IMR-90 (cell line): Measurements from ENCODE around the gene LNX1. TPM values are rescaled to one million over a fixed set of nuclear protein-coding genes. Genes with fewer than 3 reads are reported as not detected.
A peak's percentile ranks its signal among the peaks of the same experiment; 100 is the strongest.

ENCODE experiments used
- ATAC-seq: fragments of 200-7000 bp; cut with Tn5 transposase; 2 replicates; pipeline ENCODE4 v1.9.1; 2020; ENCODE audit warnings: low read depth, mild to moderate bottlenecking, moderate library complexity
- BruUV-seq: library from RNA; stranded (reverse); fragments of 400-500 nt; replicated peaks from 2 replicates; lab custom pipeline; 2021; lab: Mats Ljungman, UMichigan
- CTCF ChIA-PET: fragments of 300-600 bp; formaldehyde crosslinking; extraction: SDS; loops from one replicate; lab custom pipeline; 2021; ENCODE audit warnings: antibody characterized with exemption; lab: Yijun Ruan, JAX
- POLR2A ChIA-PET: fragments of 300-600 bp; sonication (Branson Sonifier 250); formaldehyde crosslinking; loops from one replicate; lab custom pipeline; 2022; ENCODE audit warnings: antibody characterized with exemption; ENCODE audit not compliant: unreplicated experiment; lab: Charles Lee
- DNase-seq: peaks from one replicate; pipeline ENCODE4 v3.0.0; 2013
- H2AFZ ChIP-seq: replicated peaks from 2 replicates; pipeline ENCODE3; 2013; ENCODE audit warnings: low read length, mild to moderate bottlenecking; ENCODE audit not compliant: poor library complexity
- H2AK5ac ChIP-seq: 2 replicates; pipeline ENCODE4 v1.6.1; 2013; ENCODE audit warnings: low read depth, low read length, inconsistent platforms
- H2AK9ac ChIP-seq: replicated peaks from 2 replicates; pipeline ENCODE3; 2013; ENCODE audit warnings: mild to moderate bottlenecking, low read depth, low read length, moderate library complexity; ENCODE audit not compliant: poor library complexity
- H2BK120ac ChIP-seq: 2 replicates; pipeline ENCODE4 v1.6.1; 2013; ENCODE audit warnings: low read depth, low read length, inconsistent platforms
- H2BK15ac ChIP-seq: 3 replicates; pipeline ENCODE4 v1.6.1; 2013; ENCODE audit warnings: low read depth, low read length, inconsistent platforms
- H2BK20ac ChIP-seq: 2 replicates; pipeline ENCODE4 v1.6.1; 2013; ENCODE audit warnings: low read depth, mild to moderate bottlenecking, inconsistent platforms, low read length, moderate library complexity
- H2BK5ac ChIP-seq: 2 replicates; pipeline ENCODE4 v1.6.1; 2013; ENCODE audit warnings: mild to moderate bottlenecking, low read depth, low read length, inconsistent platforms; ENCODE audit not compliant: poor library complexity, severe bottlenecking
- H3K14ac ChIP-seq: replicated peaks from 2 replicates; pipeline ENCODE4 v1.6.1; 2013; ENCODE audit warnings: low read depth, low read length, inconsistent platforms
- H3K18ac ChIP-seq: 2 replicates; pipeline ENCODE4 v1.6.1; 2013; ENCODE audit warnings: low read depth, low read length, control low read depth
- H3K23ac ChIP-seq: 2 replicates; pipeline ENCODE4 v1.6.1; 2013; ENCODE audit warnings: low read depth, low read length, inconsistent platforms
- H3K27ac ChIP-seq: 2 replicates; pipeline ENCODE4 v1.5.1; 2013; ENCODE audit warnings: mild to moderate bottlenecking, control low read depth, low read length; ENCODE audit not compliant: insufficient read depth
- H3K27me3 ChIP-seq: 2 replicates; pipeline ENCODE4 v1.6.1; 2013; ENCODE audit warnings: low read length; ENCODE audit not compliant: control insufficient read depth, insufficient read depth
- H3K36me3 ChIP-seq: 2 replicates; pipeline ENCODE4 v1.6.1; 2013; ENCODE audit warnings: low read length, mixed read lengths; ENCODE audit not compliant: control insufficient read depth, insufficient read depth
- H3K4ac ChIP-seq: 2 replicates; pipeline ENCODE4 v1.6.1; 2013; ENCODE audit warnings: low read depth, low read length, inconsistent platforms
- H3K4me1 ChIP-seq: 2 replicates; pipeline ENCODE4 v1.6.1; 2013; ENCODE audit warnings: low read length, mixed read lengths; ENCODE audit not compliant: control insufficient read depth, insufficient read depth
- H3K4me2 ChIP-seq: 2 replicates; pipeline ENCODE4 v1.6.1; 2013; ENCODE audit warnings: low read depth, mild to moderate bottlenecking, control low read depth, low read length, moderate library complexity
- H3K4me3 ChIP-seq: 2 replicates; pipeline ENCODE4 v1.5.1; 2013; ENCODE audit warnings: low read depth, mild to moderate bottlenecking, control low read depth, low read length, moderate library complexity; ENCODE audit not compliant: insufficient read depth
- H3K56ac ChIP-seq: 2 replicates; pipeline ENCODE4 v1.6.1; 2013; ENCODE audit warnings: low read length, inconsistent platforms; ENCODE audit not compliant: insufficient read depth; ENCODE audit errors: extremely low read depth
- H3K79me1 ChIP-seq, 2 experiments: 2 replicates each; pipeline ENCODE4 v1.6.1; 2013; ENCODE audit warnings: low read length in 2 of 2, inconsistent platforms in 1 of 2, low read depth in 1 of 2
- H3K9ac ChIP-seq: 2 replicates; pipeline ENCODE4 v1.6.1; 2013; ENCODE audit warnings: low read depth, low read length, control low read depth
- H3K9me1 ChIP-seq: 2 replicates; pipeline ENCODE4 v1.6.1; 2013; ENCODE audit warnings: low read length, inconsistent platforms; ENCODE audit not compliant: insufficient read depth
- H3K9me3 ChIP-seq: 2 replicates; pipeline ENCODE4 v1.6.1; 2013; ENCODE audit warnings: low read length; ENCODE audit not compliant: control insufficient read depth, insufficient read depth
- H4K20me1 ChIP-seq: 2 replicates; pipeline ENCODE4 v1.6.1; 2013; ENCODE audit warnings: low read length, inconsistent platforms; ENCODE audit not compliant: insufficient read depth
- H4K5ac ChIP-seq: 2 replicates; pipeline ENCODE4 v1.6.1; 2013; ENCODE audit warnings: mild to moderate bottlenecking, low read depth, low read length, control low read depth
- H4K8ac ChIP-seq, 2 experiments: 2 replicates each; pipeline ENCODE4 v1.6.1; 2013; ENCODE audit warnings: low read depth in 2 of 2, low read length in 2 of 2, control low read depth in 1 of 2, inconsistent platforms in 1 of 2
- H4K91ac ChIP-seq: 2 replicates; pipeline ENCODE4 v1.6.1; 2013; ENCODE audit warnings: low read depth, low read length, inconsistent platforms; ENCODE audit not compliant: insufficient read depth
- CEBPB ChIP-seq: IDR thresholded peaks from 2 replicates; pipeline ENCODE4 v1.6.1; 2012; ENCODE audit warnings: low read depth, low read length, improper control_type of control experiment
- CHD1 ChIP-seq: IDR thresholded peaks from 2 replicates; pipeline ENCODE4 v1.6.1; 2012; ENCODE audit warnings: low read depth, low read length, improper control_type of control experiment
- CTCF ChIP-seq: conservative IDR thresholded peaks from 2 replicates; pipeline ENCODE4 v1.5.1; 2012; ENCODE audit warnings: mild to moderate bottlenecking, low read depth, low read length, improper control_type of control experiment
- ELK1 ChIP-seq: fragments of 150-350 bp; IDR thresholded peaks from 2 replicates; pipeline ENCODE4 v1.6.1; 2016; ENCODE audit warnings: low read depth, mild to moderate bottlenecking, low read length, moderate library complexity, borderline replicate concordance
- FOS ChIP-seq: fragments of 150-350 bp; IDR thresholded peaks from 2 replicates; pipeline ENCODE4 v1.6.1; 2016; ENCODE audit warnings: low read depth, low read length
- MAFK ChIP-seq: IDR thresholded peaks from 2 replicates; pipeline ENCODE4 v1.6.1; 2012; ENCODE audit warnings: low read depth, low read length, improper control_type of control experiment
- MAZ ChIP-seq: IDR thresholded peaks from 2 replicates; pipeline ENCODE4 v1.6.1; 2012; ENCODE audit warnings: low read depth, mild to moderate bottlenecking, low read length, improper control_type of control experiment, moderate library complexity, borderline replicate concordance
- NFE2L2 ChIP-seq: fragments of 150-350 bp; IDR thresholded peaks from 2 replicates; pipeline ENCODE4 v1.6.1; 2016; ENCODE audit warnings: low read depth, mild to moderate bottlenecking, low read length
- POLR2A ChIP-seq: IDR thresholded peaks from 2 replicates; pipeline ENCODE4 v1.6.1; 2012; ENCODE audit warnings: mild to moderate bottlenecking, low read depth, low read length
- RFX5 ChIP-seq: IDR thresholded peaks from 2 replicates; pipeline ENCODE4 v1.8.0; 2012; ENCODE audit warnings: low read depth, mild to moderate bottlenecking, low read length, moderate library complexity
- SMC3 ChIP-seq: fragments of 150-350 bp; IDR thresholded peaks from 2 replicates; pipeline ENCODE4 v1.6.1; 2016; ENCODE audit warnings: low read depth, mild to moderate bottlenecking, antibody characterized with exemption, low read length, moderate library complexity
- USF2 ChIP-seq: fragments of 150-350 bp; IDR thresholded peaks from 2 replicates; pipeline ENCODE4 v1.6.1; 2017; ENCODE audit warnings: mild to moderate bottlenecking, antibody characterized with exemption, low read length, low read depth
- WGBS, 2 experiments: methylation state at CpG; one replicate each; pipeline versions ENCODE4 v1.1.5 to v1.1.7; 2013; ENCODE audit warnings: missing lambda C conversion rate in 2 of 2; ENCODE audit not compliant: insufficient read length in 1 of 2; ENCODE audit errors: extremely low coverage in 2 of 2; 5-methylcytosine and 5-hydroxymethylcytosine counted together
- dilution Hi-C: fragments of 300-500 bp; cut with HindIII; formaldehyde crosslinking; loops from one replicate; pipeline ENCODE4 v1.14.3; 2018; ENCODE audit warnings: low sequenced_read_pairs; ENCODE audit not compliant: unreplicated experiment
- in situ Hi-C: fragments of 300-500 bp; cut with MboI; formaldehyde crosslinking; loops from 3 replicates; pipeline ENCODE4 v1.14.3; 2019; ENCODE audit warnings: low sequenced_read_pairs, inconsistent platforms, mixed read lengths
- intact Hi-C: fragments of 100-400 bp; cut with micrococcal nuclease; formaldehyde crosslinking; loops from 2 replicates; pipeline ENCODE4 v1.10.0; 2022
- polyA plus RNA-seq, 3 experiments: library from polyadenylated mRNA; depleted of rRNA; stranded (reverse); fragments of >200 nt; gene quantifications; 2 replicates each; pipeline ENCODE4 v1.2.3, GENCODE V29; 2012; ENCODE audit warnings: low replicate concordance in 1 of 3
- total RNA-seq: library from RNA; depleted of rRNA; stranded (reverse); fragments of >200 nt; gene quantifications from 2 replicates; pipeline ENCODE4 v1.2.3, GENCODE V29; 2012

LNX1 gene
- total and polyA plus RNA-seq, 2 of the 4 experiments (the other 2 are of a cell fraction): 0.15 to 0.36 TPM

- H3K27ac ChIP-seq: no peak overlapping the region
- no peaks in the 10 kb centered on the region for H3K79me1 ChIP-seq
- in situ Hi-C loops: no loop called here
- no peaks in the 10 kb centered on the region for H3K27me3 ChIP-seq
- no peak overlapping the region; the same call in 1 of the 2 replicates for H3K56ac ChIP-seq
- H2AK9ac ChIP-seq: no peak overlapping the region
- intact Hi-C loops: loop anchor here (5.0 kb wide), 5 partner anchors 97 to 747 kb away; partner anchors contain the start of gene PDGFRA
- H3K4me1 ChIP-seq: peaks cover 22% of the 10 kb centered on the region
- H3K9me3 ChIP-seq: no peaks in the 10 kb centered on the region
- peak overlapping the region; percentile 42; the same call in 1 of the 2 replicates for H4K5ac ChIP-seq
- no CpG with 5 or more reads among the region's 5 CpGs for WGBS, 2 experiments
- peak overlapping the region; percentile 97 for H2BK15ac ChIP-seq
- dilution Hi-C loops: no loop called here
- no peaks in the 10 kb centered on the region for H3K36me3 ChIP-seq
- no peak overlapping the region for H2AFZ ChIP-seq
- peak overlapping the region in 1 of 2 experiments; percentile 80; a peak in 3 of 4 replicates for H4K8ac ChIP-seq
- DNase-seq (peak; percentile 73), ATAC-seq (0 out of 2 replicates have a peak, but pooled peaks have one; percentile 25)
- no peaks in the 10 kb centered on the region for H4K20me1 ChIP-seq
- peak overlapping the region; percentile 91 for H3K14ac ChIP-seq
- peak overlapping the region; percentile 96 for H2BK5ac ChIP-seq
- peak overlapping the region; percentile 70; the same call in 1 of the 2 replicates for H3K23ac ChIP-seq
- peaks cover 7% of the 10 kb centered on the region; the same call in 1 of the 2 replicates for H3K9me1 ChIP-seq
- ChIA-PET CTCF (interaction anchor here (1.6 to 1.8 kb wide), 2 partner anchors 10 to 227 kb away, joined by 3 to 9 read pairs; no protein-coding TSS in a partner anchor), POLR2A (no interaction called here)
- peak overlapping the region; percentile 92 for H2BK120ac ChIP-seq
- H4K91ac ChIP-seq: peak overlapping the region; percentile 84
- H2BK20ac ChIP-seq: peak overlapping the region; percentile 95
- H3K4ac ChIP-seq: peak overlapping the region; percentile 88; the same call in 1 of the 2 replicates
- H2AK5ac ChIP-seq: peak overlapping the region; percentile 76
- no TSS peak for BruUV-seq
- no peak overlapping the region for H3K4me3 ChIP-seq
- H3K18ac ChIP-seq: peak overlapping the region; percentile 77; the same call in 1 of the 2 replicates
- H3K4me2 ChIP-seq: no peak overlapping the region
- no peak overlapping the region for H3K9ac ChIP-seq
- TF ChIP-seq CEBPB (no peak), MAZ (no peak), MAFK (no peak), NFE2L2 (no peak), CTCF (no peak), ELK1 (no peak), FOS (no peak), CHD1 (no peak), RFX5 (no peak), POLR2A (no peak), USF2 (no peak), SMC3 (no peak)
Observed at GRCh38 chr4:53479736-53480525, 111.4 kb downstream of the LNX1 start.
